WI38 (cell line): ENCODE data around the gene ZCCHC3.

Experiments
- H3K4me3 ChIP-seq: 2 replicates; pipeline ENCODE4 v1.5.1; 2011; ENCODE audit warnings: low read depth, mild to moderate bottlenecking, control low read depth, low read length
- TF ChIP-seq, protein P1 (sequence below): IDR thresholded peaks from 2 replicates; pipeline ENCODE4 v1.5.1; 2012; ENCODE audit warnings: low read depth, mild to moderate bottlenecking, control low read depth, low read length

Gene ZCCHC3

DNA sequence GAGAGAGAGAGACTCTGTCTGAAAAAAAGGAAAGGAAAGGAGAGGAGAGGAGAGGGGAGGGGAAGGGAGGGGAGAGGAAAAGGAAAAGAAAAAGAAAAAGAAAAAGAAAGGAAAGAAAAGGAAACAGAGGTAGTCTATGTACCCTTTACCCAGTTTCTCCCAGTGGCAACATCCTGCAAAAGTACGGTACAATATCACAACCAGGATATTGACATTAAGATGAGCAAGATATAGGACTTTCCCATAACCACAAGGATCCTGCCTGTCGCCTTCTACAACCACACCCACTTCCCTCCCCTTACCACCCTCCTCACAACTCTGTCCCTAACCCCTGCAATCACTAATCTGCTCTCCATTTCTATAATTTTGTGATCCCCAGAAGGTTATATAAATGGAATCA lies 10.9 kb upstream of the ZCCHC3 start:
- TF ChIP-seq, protein P1, sequence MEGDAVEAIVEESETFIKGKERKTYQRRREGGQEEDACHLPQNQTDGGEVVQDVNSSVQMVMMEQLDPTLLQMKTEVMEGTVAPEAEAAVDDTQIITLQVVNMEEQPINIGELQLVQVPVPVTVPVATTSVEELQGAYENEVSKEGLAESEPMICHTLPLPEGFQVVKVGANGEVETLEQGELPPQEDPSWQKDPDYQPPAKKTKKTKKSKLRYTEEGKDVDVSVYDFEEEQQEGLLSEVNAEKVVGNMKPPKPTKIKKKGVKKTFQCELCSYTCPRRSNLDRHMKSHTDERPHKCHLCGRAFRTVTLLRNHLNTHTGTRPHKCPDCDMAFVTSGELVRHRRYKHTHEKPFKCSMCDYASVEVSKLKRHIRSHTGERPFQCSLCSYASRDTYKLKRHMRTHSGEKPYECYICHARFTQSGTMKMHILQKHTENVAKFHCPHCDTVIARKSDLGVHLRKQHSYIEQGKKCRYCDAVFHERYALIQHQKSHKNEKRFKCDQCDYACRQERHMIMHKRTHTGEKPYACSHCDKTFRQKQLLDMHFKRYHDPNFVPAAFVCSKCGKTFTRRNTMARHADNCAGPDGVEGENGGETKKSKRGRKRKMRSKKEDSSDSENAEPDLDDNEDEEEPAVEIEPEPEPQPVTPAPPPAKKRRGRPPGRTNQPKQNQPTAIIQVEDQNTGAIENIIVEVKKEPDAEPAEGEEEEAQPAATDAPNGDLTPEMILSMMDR: no peak
- H3K4me3 ChIP-seq: no peak overlapping the region

DNA sequence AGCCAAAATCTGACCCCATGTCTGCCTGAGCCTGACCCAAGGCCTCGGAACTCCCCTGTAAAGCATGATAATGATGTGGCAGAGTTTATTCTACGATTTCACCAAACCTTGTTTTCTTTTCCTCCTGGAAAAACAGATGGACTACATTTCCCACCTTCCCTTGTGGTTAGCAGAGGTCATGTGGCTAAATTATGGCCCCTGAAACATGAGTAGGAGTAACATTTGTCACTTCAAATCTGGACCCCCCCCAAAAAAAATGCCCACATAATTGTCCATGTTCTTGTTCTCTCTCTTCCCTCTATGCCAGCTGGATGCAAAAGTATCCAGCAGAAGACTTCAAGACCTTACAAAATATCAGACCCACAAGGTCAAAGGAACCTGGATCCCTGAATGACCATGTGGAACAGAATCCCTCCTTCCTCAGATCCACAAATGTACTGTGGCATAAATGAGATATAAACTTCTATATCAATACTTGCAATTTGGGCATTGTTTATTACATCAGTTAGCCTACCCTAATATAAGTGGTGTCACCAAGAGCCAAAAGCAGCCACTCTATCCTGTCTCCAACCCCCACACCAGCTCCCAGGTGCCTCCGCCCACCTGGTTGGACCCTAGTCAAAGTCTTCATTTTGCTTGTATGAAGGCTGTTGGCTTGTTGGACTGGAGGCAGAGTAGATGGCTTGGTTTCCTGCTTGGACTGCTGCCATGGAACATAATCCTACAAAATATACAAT lies 8.2 kb upstream of the ZCCHC3 start:
- TF ChIP-seq, protein P1: no peak
- H3K4me3 ChIP-seq: no peak overlapping the region; the same call in 1 of the 2 replicates

DNA sequence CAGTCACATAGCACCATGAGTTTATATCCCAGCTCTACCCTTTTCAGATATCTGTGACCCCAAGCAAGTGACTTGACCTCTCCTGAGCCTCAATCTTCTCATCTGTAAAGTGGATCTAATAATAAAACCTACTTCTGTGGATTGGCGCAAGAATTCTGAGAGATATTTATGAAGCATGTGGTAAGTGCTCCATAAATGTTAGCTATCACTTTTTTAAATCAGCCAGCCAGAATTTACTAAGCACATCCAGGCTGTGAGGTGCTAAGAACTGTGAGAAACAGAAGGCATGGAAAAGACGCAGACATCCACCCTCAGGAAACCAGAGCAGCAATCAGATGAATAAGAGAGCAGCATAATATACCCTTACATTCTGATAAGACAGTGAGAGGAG lies 7.7 kb upstream of the ZCCHC3 start:
- peak overlapping the region; percentile 67 for H3K4me3 ChIP-seq
- TF ChIP-seq, protein P1: no peak

DNA sequence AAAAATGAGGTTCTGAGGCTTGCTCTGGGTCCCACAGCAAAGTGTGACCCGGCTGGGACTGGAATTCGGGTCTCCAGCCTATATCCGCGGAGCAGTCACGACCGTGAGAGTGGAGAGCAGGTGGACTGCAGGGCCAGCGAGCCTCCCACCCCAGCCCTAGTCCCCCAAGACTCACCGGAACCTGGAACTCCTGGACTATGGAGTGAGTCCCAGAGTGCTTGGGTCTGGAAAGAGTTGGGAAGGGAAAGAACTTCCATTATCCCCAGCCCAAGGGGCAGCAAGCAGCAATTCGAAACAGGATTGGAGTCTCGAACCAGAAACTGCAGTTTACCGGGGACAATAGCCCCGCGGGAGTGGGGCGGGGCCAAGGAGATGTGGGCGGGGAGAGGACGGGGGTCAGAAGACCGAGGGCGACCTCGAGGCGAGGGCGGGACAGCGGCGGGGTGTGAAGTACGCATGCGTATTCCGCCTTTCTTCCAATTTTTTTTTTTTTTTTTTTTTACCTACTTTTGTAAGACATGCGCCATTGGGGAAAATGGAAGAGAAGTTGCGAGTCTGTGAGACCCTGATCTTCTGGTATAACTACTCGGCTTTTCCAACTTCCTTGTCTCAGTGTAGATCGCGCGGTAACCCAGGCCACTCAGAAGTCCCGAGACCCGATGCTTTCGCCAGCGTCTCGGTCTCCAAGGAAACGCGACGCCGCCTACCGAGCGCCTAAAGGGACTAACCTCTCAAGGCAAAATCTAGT lies 7.1 kb upstream of the ZCCHC3 start, which contains the start of gene C20orf96:
Gene C20orf96, minus strand, starts transcription at position 667 of the 748 bp plus-strand sequence. Its CDS starts 140 bp downstream, at position 527.
- peak within 1 kb of the TSS; percentile 67 for H3K4me3 ChIP-seq
- TF ChIP-seq, protein P1: peak; percentile 47; the same call in 1 of the 2 replicates

DNA sequence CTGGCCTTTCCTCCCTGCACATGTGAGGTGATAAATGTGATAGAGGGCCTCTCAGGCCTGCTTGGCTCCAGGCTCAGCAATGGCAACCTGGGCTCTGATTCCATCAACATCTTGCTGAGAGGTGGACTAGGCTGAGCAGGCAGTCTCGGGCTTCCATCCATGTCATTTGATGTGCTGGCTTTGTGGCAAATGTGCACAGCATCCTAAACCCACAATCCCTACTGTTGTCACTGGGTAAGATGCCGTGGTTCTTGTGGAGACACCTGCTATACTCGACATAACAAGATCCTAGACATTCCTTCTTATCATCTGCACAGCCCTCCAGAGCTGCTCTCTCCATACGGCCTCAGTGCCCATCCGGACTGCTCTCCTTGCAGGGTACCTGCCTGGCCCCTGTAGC lies 2.8 kb upstream of the ZCCHC3 start:
- H3K4me3 ChIP-seq: no peak overlapping the region
- TF ChIP-seq, protein P1: no peak

DNA sequence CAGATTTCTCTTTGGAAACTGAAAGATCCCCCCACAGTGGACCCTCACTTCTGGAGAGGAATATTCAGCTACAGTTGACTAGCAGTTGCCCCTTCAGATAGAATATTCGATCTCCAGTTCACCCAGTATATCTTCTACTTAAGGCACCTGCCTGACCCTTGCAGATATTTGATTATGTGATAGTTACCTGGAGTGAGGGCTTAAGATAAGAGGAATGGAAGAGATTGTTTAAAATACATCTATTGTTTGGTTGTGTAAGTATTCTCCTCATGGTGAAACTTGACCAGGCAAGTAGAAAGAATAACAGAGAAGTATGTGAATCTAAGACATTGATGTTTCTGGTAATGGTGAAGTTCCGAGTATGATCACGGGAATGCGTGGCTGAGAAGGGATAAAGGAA lies 1.6 kb upstream of the ZCCHC3 start:
- TF ChIP-seq, protein P1: no peak
- H3K4me3 ChIP-seq: no peak overlapping the region
